ENCODE measurements around the gene PRDM10. TPM values are rescaled to one million over a fixed set of nuclear protein-coding genes. Genes with fewer than 3 reads are reported as not detected.

Gene PRDM10
- total RNA-seq, 1 experiment from 2014 or later = 18.1 TPM

DNA sequence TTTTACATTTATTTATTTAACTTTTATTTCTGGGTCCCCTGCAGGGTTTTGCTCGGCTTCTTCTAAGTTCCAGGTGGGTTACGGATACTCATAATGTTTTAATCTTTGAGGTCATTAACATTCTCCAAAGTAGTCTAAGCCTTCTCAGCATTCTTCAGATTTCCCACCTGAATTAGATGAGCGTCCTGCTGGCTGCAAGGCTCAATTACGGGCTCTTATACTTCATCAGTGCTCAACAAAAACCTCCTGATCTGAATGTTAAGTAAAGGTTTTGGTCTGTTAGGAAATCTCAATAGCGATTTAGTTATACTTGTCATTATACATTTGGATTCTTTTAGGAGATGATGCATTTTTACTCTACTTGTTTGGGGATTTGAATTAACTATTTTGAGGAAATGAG lies 80.0 kb downstream of the PRDM10 start:
- POLR2A ChIA-PET (ENCODE audit: low non-redundant PET) = no interaction called here
- no peaks in the 10 kb centered on the region for H3K4me1 ChIP-seq (ENCODE audit: insufficient read depth, low read length, poor library complexity, severe bottlenecking)
- TF ChIP-seq, protein P1, sequence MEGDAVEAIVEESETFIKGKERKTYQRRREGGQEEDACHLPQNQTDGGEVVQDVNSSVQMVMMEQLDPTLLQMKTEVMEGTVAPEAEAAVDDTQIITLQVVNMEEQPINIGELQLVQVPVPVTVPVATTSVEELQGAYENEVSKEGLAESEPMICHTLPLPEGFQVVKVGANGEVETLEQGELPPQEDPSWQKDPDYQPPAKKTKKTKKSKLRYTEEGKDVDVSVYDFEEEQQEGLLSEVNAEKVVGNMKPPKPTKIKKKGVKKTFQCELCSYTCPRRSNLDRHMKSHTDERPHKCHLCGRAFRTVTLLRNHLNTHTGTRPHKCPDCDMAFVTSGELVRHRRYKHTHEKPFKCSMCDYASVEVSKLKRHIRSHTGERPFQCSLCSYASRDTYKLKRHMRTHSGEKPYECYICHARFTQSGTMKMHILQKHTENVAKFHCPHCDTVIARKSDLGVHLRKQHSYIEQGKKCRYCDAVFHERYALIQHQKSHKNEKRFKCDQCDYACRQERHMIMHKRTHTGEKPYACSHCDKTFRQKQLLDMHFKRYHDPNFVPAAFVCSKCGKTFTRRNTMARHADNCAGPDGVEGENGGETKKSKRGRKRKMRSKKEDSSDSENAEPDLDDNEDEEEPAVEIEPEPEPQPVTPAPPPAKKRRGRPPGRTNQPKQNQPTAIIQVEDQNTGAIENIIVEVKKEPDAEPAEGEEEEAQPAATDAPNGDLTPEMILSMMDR (conservative IDR thresholded peaks at IDR 0.05; ENCODE audit: low read depth, low read length) = no peak
- TF ChIP-seq EZH2 (IDR thresholded peaks at IDR 0.05; ENCODE audit: borderline replicate concordance, low read depth, low read length, poor library complexity, severe bottlenecking) = no peak
- BruUV-seq (replicated peaks) = no TSS peak
- CTCF ChIA-PET = interaction anchor here (1.9 kb wide), 1 partner anchor 209 kb away, joined by 54 read pairs; no protein-coding TSS in a partner anchor
- intact Hi-C loops (cut with micrococcal nuclease; ENCODE audit: unreplicated experiment) = loop anchor here (1.0 to 5.0 kb wide), 2 partner anchors 210 to 290 kb away; no protein-coding TSS in a partner anchor
- no peak overlapping the region for H3K4me3 ChIP-seq (ENCODE audit: low read depth, low read length, poor library complexity, severe bottlenecking)
- H3K27ac ChIP-seq (ENCODE audit: low read depth, low read length, poor library complexity, severe bottlenecking) = no peak overlapping the region
- DNase-seq (ENCODE audit: low spot score) = no peak
- no peaks in the 10 kb centered on the region for H3K9me3 ChIP-seq (ENCODE audit: low read depth, low read length, poor library complexity, severe bottlenecking)
- no peaks in the 10 kb centered on the region for H3K27me3 ChIP-seq (replicated peaks; ENCODE audit: insufficient read depth, low read depth, low read length, poor library complexity)
- peaks cover 5% of the 10 kb centered on the region for H3K36me3 ChIP-seq (ENCODE audit: insufficient read depth, low read length, poor library complexity, severe bottlenecking)

DNA sequence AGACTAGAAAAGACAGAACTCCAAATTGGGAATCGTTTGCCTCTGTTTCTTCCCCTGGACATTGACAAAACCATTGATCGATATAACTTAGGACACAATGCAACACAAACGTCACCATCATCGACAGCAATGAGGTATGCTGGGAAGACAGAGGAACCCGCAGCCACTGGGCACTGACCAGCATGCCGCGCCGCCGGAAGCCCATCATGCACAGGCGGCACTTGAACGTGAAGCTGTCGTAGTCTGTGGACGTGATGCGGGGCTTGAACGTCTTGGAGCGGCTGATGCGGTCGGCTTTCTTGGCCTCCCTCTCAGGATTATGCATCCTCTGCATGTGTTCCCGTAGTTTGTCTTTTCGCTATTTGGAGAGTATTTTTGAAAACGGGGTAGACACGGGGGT lies 84.3 kb downstream of the PRDM10 start:
- intact Hi-C loops (cut with micrococcal nuclease; ENCODE audit: unreplicated experiment) = no loop called here
- POLR2A ChIA-PET (ENCODE audit: low non-redundant PET) = no interaction called here
- no peak overlapping the region for H3K4me3 ChIP-seq (ENCODE audit: low read depth, low read length, poor library complexity, severe bottlenecking)
- peaks cover 23% of the 10 kb centered on the region for H3K36me3 ChIP-seq (ENCODE audit: insufficient read depth, low read length, poor library complexity, severe bottlenecking)
- no peak for DNase-seq (ENCODE audit: low spot score)
- no peaks in the 10 kb centered on the region for H3K9me3 ChIP-seq (ENCODE audit: low read depth, low read length, poor library complexity, severe bottlenecking)
- CTCF ChIA-PET = no interaction called here
- H3K4me1 ChIP-seq (ENCODE audit: insufficient read depth, low read length, poor library complexity, severe bottlenecking) = no peaks in the 10 kb centered on the region
- TF ChIP-seq, protein P1 (conservative IDR thresholded peaks at IDR 0.05; ENCODE audit: low read depth, low read length) = no peak
- TF ChIP-seq EZH2 (IDR thresholded peaks at IDR 0.05; ENCODE audit: borderline replicate concordance, low read depth, low read length, poor library complexity, severe bottlenecking) = no peak
- no peaks in the 10 kb centered on the region for H3K27me3 ChIP-seq (replicated peaks; ENCODE audit: insufficient read depth, low read depth, low read length, poor library complexity)
- no peak overlapping the region for H3K27ac ChIP-seq (ENCODE audit: low read depth, low read length, poor library complexity, severe bottlenecking)
- BruUV-seq (replicated peaks) = no TSS peak

DNA sequence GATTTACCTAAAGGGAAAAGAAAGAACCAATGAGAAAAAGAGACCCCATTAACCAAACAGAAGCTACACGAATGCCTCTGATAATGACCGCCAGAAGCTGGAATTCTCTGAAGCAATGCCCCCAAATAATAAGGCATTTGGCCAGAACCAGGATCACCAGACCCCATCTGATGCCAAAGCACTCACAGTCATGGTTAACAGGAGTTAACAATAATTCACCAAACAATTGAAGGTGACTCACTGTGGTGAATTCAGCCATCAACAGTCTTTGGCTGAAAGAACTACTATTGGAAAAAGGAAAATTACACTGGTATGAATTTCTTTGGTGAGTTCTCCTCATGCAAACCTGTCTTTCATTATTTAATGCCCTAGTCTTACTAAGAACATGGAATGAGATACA lies 85.4 kb downstream of the PRDM10 start:
- H3K4me3 ChIP-seq (ENCODE audit: low read depth, low read length, poor library complexity, severe bottlenecking) = no peak overlapping the region
- no peaks in the 10 kb centered on the region for H3K27me3 ChIP-seq (replicated peaks; ENCODE audit: insufficient read depth, low read depth, low read length, poor library complexity)
- ChIA-PET POLR2A (ENCODE audit: low non-redundant PET) (no interaction called here), CTCF (interaction anchor here (0.6 kb wide), 1 partner anchor 215 kb away, joined by 3 read pairs; no protein-coding TSS in a partner anchor)
- intact Hi-C loops (cut with micrococcal nuclease; ENCODE audit: unreplicated experiment) = no loop called here
- BruUV-seq (replicated peaks) = no TSS peak
- DNase-seq (ENCODE audit: low spot score) = no peak
- H3K27ac ChIP-seq (ENCODE audit: low read depth, low read length, poor library complexity, severe bottlenecking) = no peak overlapping the region
- H3K36me3 ChIP-seq (ENCODE audit: insufficient read depth, low read length, poor library complexity, severe bottlenecking) = peaks cover 18% of the 10 kb centered on the region
- H3K9me3 ChIP-seq (ENCODE audit: low read depth, low read length, poor library complexity, severe bottlenecking) = no peaks in the 10 kb centered on the region
- TF ChIP-seq, protein P1 (conservative IDR thresholded peaks at IDR 0.05; ENCODE audit: low read depth, low read length) = no peak
- TF ChIP-seq EZH2 (IDR thresholded peaks at IDR 0.05; ENCODE audit: borderline replicate concordance, low read depth, low read length, poor library complexity, severe bottlenecking) = no peak
- no peaks in the 10 kb centered on the region for H3K4me1 ChIP-seq (ENCODE audit: insufficient read depth, low read length, poor library complexity, severe bottlenecking)

Measured in A673 (cell line).